NCI-H2171 (cell line): ENCODE measurements around the gene RAPGEF6.
"Not testable (repeated sequence)": the region's sequence is repeated elsewhere in the genome, so short reads cannot be mapped to it uniquely, and the experiment has no call there.

Source experiments
- DNase-seq: peaks from one replicate; lab custom pipeline; 2025; lab: John Stamatoyannopoulos, UW

RAPGEF6 gene

GRCh38 chr5:131384616-131385214, 250.3 kb downstream of the RAPGEF6 start:
- no peak for DNase-seq

GRCh38 chr5:131384173-131384572, 250.9 kb downstream of the RAPGEF6 start:
- DNase-seq = no peak

GRCh38 chr5:131382407-131383395, 252.3 kb downstream of the RAPGEF6 start:
- DNase-seq = no peak

- no peak for DNase-seq
Measured at GRCh38 chr5:131381777-131382176, 253.3 kb downstream of the RAPGEF6 start.

DNA sequence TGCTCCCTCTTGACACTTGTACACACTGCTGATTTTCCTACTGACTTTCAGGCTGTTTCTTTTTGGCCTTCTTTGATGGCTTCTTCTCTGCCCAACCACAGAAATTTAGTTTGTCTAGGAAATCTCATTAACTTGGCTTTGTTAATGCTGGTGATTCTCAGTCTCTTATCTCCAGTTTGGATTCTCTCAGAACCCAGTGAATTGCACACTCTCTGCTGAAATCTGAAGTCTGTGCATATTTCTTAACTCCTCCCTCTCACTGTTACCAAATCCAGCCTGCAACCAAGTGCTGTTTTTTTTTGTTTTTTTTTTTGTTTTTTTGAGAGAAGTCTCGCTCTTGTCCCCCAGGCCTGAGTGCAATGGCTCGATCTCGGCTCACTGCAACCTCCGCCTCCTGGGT, 254.0 kb downstream of the RAPGEF6 start:
- DNase-seq = no peak

DNA sequence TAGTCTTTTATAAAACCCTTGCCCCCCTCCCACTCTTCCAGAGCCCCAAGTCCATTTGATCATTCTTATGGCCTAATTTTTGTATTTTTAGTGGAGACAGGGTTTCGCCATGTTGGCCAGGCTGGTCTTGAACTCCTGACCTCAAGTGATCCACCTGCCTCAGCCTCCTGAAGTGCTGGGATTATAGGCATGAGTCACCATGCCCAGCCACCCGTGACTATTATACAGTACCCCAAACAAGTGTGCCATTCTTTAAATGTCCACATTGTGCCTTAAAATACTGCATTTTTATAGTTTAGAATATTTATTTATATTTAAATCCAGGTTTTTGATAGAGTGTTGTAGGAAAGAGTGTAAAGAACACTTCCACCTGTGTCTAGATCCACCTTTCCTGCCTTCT, 254.8 kb downstream of the RAPGEF6 start:
- not testable (repeated sequence) for DNase-seq

DNA sequence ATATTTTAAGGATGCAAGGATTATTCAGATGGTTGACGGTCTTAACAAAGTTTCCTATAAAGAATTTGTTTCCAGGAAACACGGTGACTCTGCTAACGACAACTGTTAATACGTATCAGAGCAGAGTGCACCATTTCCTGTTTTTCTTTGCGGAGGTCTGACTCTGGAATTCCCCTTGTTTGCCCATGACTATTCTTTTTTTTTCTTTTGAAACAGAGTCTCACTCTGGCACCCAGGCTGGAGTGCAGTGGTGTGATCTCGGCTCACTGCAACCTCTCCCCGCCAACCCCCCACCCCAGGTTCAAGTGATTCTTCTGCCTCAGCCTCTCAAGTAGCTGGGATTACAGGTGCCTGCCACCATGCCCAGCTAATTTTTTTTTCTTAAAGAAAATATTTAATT, 255.3 kb downstream of the RAPGEF6 start:
- no peak for DNase-seq

- DNase-seq = no peak
Measured at GRCh38 chr5:131378721-131379541, 256.1 kb downstream of the RAPGEF6 start.

GRCh38 chr5:131377785-131378325, 257.2 kb downstream of the RAPGEF6 start:
- DNase-seq = no peak

- no peak for DNase-seq
Measured at GRCh38 chr5:131377346-131377745, 257.7 kb downstream of the RAPGEF6 start.

DNA sequence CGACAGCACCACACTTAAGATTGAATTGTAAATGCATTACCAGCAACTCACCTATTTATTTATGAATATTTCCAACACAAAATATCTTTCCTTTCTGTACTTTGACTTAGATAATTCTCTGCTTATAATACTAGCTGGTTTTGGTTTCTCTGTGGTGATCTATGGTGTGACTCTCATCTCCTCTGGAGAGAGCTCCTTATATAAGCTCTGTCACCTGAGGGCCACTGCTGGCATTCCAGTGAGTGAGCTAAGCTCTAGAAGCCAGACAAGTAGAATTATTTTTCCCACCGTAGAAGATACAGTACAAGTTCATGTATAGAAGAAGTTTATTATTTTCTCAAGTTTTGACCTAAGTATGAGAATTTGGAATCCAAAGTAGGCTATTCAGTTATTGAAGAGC, 259.7 kb downstream of the RAPGEF6 start:
- DNase-seq = no peak
